Measurements from ENCODE around the gene TMEM272.
"Not testable (repeated sequence)": the region's sequence is repeated elsewhere in the genome, so short reads cannot be mapped to it uniquely, and the experiment has no call there.

DNA sequence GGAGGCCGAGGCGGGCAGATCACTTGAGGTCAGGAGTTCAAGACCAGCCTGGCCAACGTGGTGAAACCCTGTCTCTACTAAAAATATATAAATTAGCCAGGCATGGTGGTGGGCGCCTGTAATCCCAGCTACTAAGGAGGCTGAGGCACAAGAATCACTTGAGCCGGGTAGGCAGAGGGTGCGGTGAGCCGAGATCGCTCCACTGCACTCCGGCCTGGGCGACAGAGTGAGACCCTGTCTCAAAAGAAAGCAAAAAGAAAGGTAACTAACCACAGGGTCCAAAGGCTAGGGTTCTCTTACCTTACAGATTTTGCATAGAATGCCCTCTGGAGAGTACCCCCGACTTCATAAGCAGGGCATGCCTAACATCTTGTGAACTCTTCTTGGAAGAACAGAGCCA lies 20.3 kb downstream of the TMEM272 start:
- TF ChIP-seq, protein P1, sequence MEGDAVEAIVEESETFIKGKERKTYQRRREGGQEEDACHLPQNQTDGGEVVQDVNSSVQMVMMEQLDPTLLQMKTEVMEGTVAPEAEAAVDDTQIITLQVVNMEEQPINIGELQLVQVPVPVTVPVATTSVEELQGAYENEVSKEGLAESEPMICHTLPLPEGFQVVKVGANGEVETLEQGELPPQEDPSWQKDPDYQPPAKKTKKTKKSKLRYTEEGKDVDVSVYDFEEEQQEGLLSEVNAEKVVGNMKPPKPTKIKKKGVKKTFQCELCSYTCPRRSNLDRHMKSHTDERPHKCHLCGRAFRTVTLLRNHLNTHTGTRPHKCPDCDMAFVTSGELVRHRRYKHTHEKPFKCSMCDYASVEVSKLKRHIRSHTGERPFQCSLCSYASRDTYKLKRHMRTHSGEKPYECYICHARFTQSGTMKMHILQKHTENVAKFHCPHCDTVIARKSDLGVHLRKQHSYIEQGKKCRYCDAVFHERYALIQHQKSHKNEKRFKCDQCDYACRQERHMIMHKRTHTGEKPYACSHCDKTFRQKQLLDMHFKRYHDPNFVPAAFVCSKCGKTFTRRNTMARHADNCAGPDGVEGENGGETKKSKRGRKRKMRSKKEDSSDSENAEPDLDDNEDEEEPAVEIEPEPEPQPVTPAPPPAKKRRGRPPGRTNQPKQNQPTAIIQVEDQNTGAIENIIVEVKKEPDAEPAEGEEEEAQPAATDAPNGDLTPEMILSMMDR (conservative IDR thresholded peaks at IDR 0.05; ENCODE audit: low read depth in 2 of 2) = not testable (repeated sequence)
- TF ChIP-seq POLR2AphosphoS5 (IDR thresholded peaks at IDR 0.05; ENCODE audit: low read depth); CREB1 (CRISPR knock-in tag; IDR thresholded peaks at IDR 0.05; ENCODE audit: low read depth); JUNB (IDR thresholded peaks at IDR 0.05; ENCODE audit: unreplicated experiment); EZH2 (IDR thresholded peaks at IDR 0.05; ENCODE audit: low read depth, unreplicated experiment); EZH2phosphoT487 (IDR thresholded peaks at IDR 0.05; ENCODE audit: unreplicated experiment); NANOG (IDR thresholded peaks at IDR 0.05; ENCODE audit: borderline replicate concordance); ZNF331 (CRISPR knock-in tag; IDR thresholded peaks at IDR 0.05; ENCODE audit: low read depth); ZNF114 (CRISPR knock-in tag; IDR thresholded peaks at IDR 0.05); STAT1 (IDR thresholded peaks at IDR 0.05; ENCODE audit: unreplicated experiment): not testable (repeated sequence)
- TF ChIP-seq, protein P2, sequence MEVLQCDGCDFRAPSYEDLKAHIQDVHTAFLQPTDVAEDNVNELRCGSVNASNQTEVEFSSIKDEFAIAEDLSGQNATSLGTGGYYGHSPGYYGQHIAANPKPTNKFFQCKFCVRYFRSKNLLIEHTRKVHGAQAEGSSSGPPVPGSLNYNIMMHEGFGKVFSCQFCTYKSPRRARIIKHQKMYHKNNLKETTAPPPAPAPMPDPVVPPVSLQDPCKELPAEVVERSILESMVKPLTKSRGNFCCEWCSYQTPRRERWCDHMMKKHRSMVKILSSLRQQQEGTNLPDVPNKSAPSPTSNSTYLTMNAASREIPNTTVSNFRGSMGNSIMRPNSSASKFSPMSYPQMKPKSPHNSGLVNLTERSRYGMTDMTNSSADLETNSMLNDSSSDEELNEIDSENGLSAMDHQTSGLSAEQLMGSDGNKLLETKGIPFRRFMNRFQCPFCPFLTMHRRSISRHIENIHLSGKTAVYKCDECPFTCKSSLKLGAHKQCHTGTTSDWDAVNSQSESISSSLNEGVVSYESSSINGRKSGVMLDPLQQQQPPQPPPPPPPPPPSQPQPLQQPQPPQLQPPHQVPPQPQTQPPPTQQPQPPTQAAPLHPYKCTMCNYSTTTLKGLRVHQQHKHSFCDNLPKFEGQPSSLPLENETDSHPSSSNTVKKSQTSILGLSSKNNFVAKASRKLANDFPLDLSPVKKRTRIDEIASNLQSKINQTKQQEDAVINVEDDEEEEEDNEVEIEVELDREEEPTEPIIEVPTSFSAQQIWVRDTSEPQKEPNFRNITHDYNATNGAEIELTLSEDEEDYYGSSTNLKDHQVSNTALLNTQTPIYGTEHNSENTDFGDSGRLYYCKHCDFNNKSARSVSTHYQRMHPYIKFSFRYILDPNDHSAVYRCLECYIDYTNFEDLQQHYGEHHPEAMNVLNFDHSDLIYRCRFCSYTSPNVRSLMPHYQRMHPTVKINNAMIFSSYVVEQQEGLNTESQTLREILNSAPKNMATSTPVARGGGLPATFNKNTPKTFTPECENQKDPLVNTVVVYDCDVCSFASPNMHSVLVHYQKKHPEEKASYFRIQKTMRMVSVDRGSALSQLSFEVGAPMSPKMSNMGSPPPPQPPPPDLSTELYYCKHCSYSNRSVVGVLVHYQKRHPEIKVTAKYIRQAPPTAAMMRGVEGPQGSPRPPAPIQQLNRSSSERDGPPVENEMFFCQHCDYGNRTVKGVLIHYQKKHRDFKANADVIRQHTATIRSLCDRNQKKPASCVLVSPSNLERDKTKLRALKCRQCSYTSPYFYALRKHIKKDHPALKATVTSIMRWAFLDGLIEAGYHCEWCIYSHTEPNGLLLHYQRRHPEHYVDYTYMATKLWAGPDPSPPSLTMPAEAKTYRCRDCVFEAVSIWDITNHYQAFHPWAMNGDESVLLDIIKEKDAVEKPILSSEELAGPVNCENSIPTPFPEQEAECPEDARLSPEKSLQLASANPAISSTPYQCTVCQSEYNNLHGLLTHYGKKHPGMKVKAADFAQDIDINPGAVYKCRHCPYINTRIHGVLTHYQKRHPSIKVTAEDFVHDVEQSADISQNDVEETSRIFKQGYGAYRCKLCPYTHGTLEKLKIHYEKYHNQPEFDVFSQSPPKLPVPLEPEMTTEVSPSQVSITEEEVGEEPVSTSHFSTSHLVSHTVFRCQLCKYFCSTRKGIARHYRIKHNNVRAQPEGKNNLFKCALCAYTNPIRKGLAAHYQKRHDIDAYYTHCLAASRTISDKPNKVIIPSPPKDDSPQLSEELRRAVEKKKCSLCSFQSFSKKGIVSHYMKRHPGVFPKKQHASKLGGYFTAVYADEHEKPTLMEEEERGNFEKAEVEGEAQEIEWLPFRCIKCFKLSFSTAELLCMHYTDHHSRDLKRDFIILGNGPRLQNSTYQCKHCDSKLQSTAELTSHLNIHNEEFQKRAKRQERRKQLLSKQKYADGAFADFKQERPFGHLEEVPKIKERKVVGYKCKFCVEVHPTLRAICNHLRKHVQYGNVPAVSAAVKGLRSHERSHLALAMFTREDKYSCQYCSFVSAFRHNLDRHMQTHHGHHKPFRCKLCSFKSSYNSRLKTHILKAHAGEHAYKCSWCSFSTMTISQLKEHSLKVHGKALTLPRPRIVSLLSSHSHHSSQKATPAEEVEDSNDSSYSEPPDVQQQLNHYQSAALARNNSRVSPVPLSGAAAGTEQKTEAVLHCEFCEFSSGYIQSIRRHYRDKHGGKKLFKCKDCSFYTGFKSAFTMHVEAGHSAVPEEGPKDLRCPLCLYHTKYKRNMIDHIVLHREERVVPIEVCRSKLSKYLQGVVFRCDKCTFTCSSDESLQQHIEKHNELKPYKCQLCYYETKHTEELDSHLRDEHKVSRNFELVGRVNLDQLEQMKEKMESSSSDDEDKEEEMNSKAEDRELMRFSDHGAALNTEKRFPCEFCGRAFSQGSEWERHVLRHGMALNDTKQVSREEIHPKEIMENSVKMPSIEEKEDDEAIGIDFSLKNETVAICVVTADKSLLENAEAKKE (CRISPR knock-in tag; IDR thresholded peaks at IDR 0.05) = not testable (repeated sequence)
- TF ChIP-seq, protein P3, sequence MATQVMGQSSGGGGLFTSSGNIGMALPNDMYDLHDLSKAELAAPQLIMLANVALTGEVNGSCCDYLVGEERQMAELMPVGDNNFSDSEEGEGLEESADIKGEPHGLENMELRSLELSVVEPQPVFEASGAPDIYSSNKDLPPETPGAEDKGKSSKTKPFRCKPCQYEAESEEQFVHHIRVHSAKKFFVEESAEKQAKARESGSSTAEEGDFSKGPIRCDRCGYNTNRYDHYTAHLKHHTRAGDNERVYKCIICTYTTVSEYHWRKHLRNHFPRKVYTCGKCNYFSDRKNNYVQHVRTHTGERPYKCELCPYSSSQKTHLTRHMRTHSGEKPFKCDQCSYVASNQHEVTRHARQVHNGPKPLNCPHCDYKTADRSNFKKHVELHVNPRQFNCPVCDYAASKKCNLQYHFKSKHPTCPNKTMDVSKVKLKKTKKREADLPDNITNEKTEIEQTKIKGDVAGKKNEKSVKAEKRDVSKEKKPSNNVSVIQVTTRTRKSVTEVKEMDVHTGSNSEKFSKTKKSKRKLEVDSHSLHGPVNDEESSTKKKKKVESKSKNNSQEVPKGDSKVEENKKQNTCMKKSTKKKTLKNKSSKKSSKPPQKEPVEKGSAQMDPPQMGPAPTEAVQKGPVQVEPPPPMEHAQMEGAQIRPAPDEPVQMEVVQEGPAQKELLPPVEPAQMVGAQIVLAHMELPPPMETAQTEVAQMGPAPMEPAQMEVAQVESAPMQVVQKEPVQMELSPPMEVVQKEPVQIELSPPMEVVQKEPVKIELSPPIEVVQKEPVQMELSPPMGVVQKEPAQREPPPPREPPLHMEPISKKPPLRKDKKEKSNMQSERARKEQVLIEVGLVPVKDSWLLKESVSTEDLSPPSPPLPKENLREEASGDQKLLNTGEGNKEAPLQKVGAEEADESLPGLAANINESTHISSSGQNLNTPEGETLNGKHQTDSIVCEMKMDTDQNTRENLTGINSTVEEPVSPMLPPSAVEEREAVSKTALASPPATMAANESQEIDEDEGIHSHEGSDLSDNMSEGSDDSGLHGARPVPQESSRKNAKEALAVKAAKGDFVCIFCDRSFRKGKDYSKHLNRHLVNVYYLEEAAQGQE (IDR thresholded peaks at IDR 0.05; ENCODE audit: unreplicated experiment) = not testable (repeated sequence)
- TF ChIP-seq, protein P4, sequence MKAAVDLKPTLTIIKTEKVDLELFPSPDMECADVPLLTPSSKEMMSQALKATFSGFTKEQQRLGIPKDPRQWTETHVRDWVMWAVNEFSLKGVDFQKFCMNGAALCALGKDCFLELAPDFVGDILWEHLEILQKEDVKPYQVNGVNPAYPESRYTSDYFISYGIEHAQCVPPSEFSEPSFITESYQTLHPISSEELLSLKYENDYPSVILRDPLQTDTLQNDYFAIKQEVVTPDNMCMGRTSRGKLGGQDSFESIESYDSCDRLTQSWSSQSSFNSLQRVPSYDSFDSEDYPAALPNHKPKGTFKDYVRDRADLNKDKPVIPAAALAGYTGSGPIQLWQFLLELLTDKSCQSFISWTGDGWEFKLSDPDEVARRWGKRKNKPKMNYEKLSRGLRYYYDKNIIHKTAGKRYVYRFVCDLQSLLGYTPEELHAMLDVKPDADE (IDR thresholded peaks at IDR 0.05) = not testable (repeated sequence)

Measured in GM23338 (cell line).